ENCODE data around the gene PLCB2.

Gene PLCB2

DNA sequence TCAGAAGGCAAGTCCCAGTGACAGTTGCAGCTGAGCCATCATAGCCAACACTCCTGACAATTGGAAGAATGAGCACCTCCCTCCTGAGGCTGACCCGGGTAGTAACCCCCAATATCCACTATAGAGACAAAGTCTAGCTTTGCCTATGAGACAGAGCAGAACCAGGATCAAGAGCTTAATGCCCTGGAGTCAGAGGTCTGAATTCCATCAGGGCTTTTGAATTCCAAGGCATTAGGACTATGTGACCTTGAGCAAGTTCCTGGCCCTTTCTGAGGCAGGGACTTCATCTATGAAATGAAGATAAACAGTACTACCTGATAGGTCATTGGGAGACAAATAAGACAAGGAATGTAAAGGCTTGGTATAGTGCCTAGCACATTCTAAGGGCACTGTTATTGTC, 12.7 kb upstream of the PLCB2 start:
- ChIA-PET CTCF (interaction anchor here (1.0 to 24.3 kb wide), 15 partner anchors 11 to 103 kb away, joined by 3 to 500 read pairs (median 14); partner anchors contain the start of genes ANKRD63, CCDC9B, IVD and PLCB2), POLR2A (no interaction called here)
- no peak for DNase-seq (ENCODE audit: low read depth, low spot score)

DNA sequence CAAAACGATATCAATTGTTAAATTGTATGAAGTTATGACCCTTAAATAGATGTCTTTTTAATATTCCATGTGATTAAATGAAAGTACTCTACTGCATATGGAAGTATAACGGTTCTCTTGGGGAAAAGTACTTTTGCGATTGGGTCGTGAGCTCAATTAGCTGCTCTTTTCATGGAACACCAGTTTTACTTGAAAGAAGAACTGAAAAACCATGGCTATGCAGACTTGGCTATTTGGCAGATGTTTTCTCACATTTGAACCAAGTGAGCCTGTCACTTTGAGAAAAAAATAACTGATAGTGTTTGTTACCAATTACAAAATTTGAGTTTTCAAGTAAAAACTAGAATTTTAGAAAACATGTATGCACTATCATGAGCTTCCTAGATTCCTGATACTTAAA, 9.8 kb upstream of the PLCB2 start:
- CTCF ChIA-PET = interaction anchor here (1.2 to 24.3 kb wide), 8 partner anchors 9 to 113 kb away, joined by 3 to 500 read pairs (median 130); partner anchors contain the start of genes ANKRD63, CCDC9B and PLCB2
- no peak for DNase-seq (ENCODE audit: low read depth, low spot score)
- H3K4me3 ChIP-seq (ENCODE audit: low read depth, low read length) = no peak overlapping the region
- POLR2A ChIA-PET = no interaction called here
- TF ChIP-seq, protein P1, sequence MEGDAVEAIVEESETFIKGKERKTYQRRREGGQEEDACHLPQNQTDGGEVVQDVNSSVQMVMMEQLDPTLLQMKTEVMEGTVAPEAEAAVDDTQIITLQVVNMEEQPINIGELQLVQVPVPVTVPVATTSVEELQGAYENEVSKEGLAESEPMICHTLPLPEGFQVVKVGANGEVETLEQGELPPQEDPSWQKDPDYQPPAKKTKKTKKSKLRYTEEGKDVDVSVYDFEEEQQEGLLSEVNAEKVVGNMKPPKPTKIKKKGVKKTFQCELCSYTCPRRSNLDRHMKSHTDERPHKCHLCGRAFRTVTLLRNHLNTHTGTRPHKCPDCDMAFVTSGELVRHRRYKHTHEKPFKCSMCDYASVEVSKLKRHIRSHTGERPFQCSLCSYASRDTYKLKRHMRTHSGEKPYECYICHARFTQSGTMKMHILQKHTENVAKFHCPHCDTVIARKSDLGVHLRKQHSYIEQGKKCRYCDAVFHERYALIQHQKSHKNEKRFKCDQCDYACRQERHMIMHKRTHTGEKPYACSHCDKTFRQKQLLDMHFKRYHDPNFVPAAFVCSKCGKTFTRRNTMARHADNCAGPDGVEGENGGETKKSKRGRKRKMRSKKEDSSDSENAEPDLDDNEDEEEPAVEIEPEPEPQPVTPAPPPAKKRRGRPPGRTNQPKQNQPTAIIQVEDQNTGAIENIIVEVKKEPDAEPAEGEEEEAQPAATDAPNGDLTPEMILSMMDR (IDR thresholded peaks at IDR 0.05; ENCODE audit: insufficient read depth, low read length, missing control alignments) = no peak

More for the DNA sequence above, 12.7 kb upstream of the PLCB2 start:
- TF ChIP-seq, protein P1 (IDR thresholded peaks at IDR 0.05; ENCODE audit: insufficient read depth, low read length, missing control alignments) = no peak
- H3K4me3 ChIP-seq (ENCODE audit: low read depth, low read length) = no peak overlapping the region

DNA sequence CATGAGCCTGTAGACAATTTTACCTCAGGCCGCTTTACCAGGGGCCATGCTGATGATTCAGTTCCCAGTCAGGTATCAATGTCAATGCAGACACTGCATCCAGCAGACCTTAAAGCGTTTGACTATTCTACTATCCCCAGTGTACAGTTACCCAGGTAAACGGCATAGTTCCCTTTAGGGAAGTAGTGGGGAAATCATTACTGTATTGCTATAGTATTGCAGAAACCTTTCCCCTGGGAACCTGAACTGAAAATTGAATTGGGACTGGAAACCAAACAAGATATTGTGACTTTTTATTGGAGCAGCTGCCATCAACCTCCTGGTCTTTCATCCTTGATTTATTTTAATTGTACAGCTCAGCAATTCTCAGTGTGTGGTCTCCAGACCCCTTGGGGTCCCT, 9.2 kb upstream of the PLCB2 start:
- ChIA-PET POLR2A (no interaction called here), CTCF (interaction anchor here (1.2 to 24.3 kb wide), 8 partner anchors 8 to 114 kb away, joined by 3 to 500 read pairs (median 130); partner anchors contain the start of genes ANKRD63, CCDC9B and PLCB2)
- no peak overlapping the region for H3K4me3 ChIP-seq (ENCODE audit: low read depth, low read length)
- no peak for DNase-seq (ENCODE audit: low read depth, low spot score)
- TF ChIP-seq, protein P1 (IDR thresholded peaks at IDR 0.05; ENCODE audit: insufficient read depth, low read length, missing control alignments) = no peak

DNA sequence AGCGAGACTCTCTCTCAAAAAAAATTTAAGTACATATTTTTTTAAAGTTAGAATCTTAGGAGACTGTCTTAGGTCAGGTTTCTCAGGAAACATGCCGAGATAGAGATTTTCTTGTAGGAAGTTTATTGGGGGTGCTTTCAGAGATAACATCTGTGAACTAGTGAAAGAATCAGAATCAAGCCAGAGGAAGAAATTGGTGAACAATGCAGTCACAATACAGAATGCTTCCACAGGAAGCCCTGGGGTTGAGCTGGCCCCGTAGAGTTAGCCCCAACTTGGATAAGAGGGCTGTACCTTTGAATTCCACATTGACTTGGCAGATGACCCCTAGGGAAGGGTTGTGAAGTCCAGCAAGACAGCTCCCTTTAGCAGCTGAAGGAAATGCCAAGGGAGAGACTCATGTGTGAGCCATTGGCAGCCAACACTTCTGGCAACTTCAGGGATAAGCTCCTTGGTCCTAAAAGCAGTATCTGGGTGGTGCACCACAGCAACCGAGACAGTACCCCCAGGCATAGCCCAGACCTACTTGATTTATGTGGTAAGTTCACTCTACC, 7.1 kb upstream of the PLCB2 start:
- DNase-seq (ENCODE audit: low read depth, low spot score) = no peak
- no peak overlapping the region for H3K4me3 ChIP-seq (ENCODE audit: low read depth, low read length)
- ChIA-PET CTCF (interaction anchor here (0.7 to 24.3 kb wide), 8 partner anchors 8 to 107 kb away, joined by 3 to 500 read pairs (median 5); partner anchors contain the start of genes ANKRD63 and CCDC9B), POLR2A (no interaction called here)
- TF ChIP-seq, protein P1 (IDR thresholded peaks at IDR 0.05; ENCODE audit: insufficient read depth, low read length, missing control alignments) = no peak

DNA sequence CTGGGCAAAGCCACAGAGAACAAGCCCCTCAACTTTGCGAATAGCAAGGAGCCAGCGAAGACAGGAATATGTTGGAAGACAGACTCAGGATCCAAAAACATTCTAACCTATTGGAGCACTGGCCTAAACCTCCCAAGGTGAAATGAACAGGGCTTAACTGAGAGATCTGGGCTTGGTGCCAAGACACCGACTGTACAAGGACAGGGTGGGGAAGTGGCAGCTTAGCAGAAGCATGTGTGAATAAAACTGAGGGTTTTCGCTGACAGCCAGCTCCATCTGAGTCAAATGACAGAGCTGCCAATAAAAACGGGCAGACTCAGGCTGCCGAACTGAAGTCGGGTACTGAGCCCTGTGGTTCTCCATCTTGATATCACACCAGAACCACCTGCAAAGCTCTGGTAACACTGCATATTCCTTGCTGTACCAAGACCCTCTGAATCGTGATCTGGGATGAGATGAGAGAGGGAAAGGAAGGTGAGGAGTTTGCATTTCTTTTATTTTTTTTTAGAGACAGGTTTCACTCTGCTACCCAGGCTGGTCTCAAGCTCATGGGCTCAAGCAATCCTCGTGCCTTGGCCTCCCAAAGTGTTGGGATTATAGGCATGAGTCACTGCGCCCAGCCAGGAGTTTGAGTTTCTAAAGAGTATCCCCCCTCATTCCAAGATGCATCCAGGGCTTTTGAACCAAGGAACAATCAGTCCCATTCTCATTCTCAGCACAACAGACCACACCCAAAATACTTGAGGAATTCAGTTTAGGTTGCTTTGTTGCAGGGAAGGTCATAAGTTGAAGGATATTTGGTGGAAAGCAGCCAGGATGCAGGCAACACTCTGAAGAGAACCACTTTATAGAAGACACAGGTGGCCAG, 6.0 kb upstream of the PLCB2 start:
- CTCF ChIA-PET = interaction anchor here (1.0 to 24.3 kb wide), 6 partner anchors 6 to 96 kb away, joined by 3 to 500 read pairs (median 216); partner anchors contain the start of genes ANKRD63, CCDC9B and INAFM2
- TF ChIP-seq, protein P1 (IDR thresholded peaks at IDR 0.05; ENCODE audit: insufficient read depth, low read length, missing control alignments) = no peak
- POLR2A ChIA-PET = no interaction called here
- no peak overlapping the region for H3K4me3 ChIP-seq (ENCODE audit: low read depth, low read length)
- no peak for DNase-seq (ENCODE audit: low read depth, low spot score)
